GM10248 (cell line): Measurements from ENCODE around the gene CLEC11A.

Experiments
- CTCF ChIA-PET: fragments of 300-600 bp; sonication (Branson Sonifier 250); formaldehyde crosslinking; extraction: SDS; loops from one replicate; lab custom pipeline; 2021; ENCODE audit warnings: antibody characterized with exemption; lab: Yijun Ruan, JAX
- POLR2A ChIA-PET: fragments of 350-650 bp; sonication (Branson Sonifier 250); formaldehyde crosslinking; extraction: SDS; loops from one replicate; lab custom pipeline; 2020; ENCODE audit warnings: antibody characterized with exemption; lab: Yijun Ruan, JAX
- DNase-seq: peaks from one replicate; pipeline ENCODE4 v3.0.0; 2012; ENCODE audit errors: extremely low spot score
- CTCF ChIP-seq: IDR thresholded peaks from 2 replicates; pipeline ENCODE4 v1.5.1; 2012; ENCODE audit warnings: mild to moderate bottlenecking, low read depth; ENCODE audit errors: extremely low read depth, missing control alignments, control extremely low read depth

CLEC11A gene

GRCh38 chr19:50711805-50712204 is 11.4 kb upstream of the CLEC11A start:
- TF ChIP-seq CTCF, result no peak
- CTCF ChIA-PET, result interaction anchor here (2.9 kb wide), 1 partner anchor 13 kb away, joined by 7 read pairs; no protein-coding TSS in a partner anchor
- POLR2A ChIA-PET, result no interaction called here
- no peak for DNase-seq

DNA sequence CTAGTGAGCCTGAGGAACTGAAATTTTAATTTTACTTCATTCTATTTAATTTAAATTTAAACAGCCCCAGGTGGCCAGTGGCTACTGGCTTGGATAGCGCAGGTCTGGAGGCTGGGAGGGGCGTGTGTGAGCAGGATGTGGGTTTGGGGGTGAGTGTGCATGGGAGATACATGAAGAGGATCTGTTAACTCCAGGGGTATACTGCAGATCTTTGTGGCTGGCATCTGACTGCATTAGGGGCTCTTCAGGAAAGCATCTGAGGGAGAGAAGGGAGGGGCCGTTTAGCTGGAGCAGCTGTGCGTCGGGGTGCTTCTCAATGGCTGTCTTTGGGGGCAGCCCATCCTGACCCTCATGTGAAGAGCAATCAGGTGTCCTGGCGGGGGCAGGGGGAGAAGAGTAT is 10.3 kb upstream of the CLEC11A start:
- DNase-seq, result no peak
- CTCF ChIA-PET, result interaction anchor here (1.7 kb wide), 1 partner anchor 383 kb away, joined by 3 read pairs; no protein-coding TSS in a partner anchor
- TF ChIP-seq CTCF, result no peak
- POLR2A ChIA-PET, result no interaction called here

DNA sequence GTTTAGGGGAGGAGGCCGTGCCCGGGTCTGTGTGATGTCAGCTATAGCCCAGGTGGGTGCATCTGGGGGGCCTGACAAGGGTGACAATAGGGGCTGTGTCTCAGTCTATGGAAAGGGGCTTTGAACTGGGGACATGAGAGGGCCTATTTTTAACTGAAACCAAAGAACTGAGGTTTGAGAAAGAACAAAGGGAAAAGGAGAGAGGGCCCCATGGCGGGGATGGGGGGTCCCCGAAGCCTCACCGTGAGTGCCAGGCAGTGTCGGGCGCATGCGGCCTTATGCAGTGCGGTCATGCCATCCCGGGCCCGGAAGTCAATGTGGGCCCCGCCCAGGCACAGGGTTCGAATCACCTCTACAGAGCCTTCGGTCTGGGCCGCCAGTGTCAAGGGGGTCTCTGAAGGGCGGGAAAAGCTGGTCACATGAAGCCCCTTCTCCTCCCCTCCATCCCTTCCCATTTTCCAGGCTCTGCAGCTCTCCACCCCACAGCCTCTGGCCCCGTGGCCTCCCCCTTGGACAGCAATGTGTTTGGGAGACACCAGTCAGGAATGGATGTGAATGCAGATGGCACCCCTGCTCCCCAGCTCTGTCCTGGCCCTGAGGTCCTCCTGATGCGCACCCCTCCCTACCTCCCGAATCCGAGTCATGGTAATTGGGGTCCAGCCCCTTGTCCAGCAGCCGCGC is 9.5 kb upstream of the CLEC11A start:
- TF ChIP-seq CTCF, result no peak
- ChIA-PET CTCF (interaction anchor here (0.9 to 1.7 kb wide), 3 partner anchors 8 to 382 kb away, joined by 3 read pairs; no protein-coding TSS in a partner anchor), POLR2A (no interaction called here)
- DNase-seq, result no peak

- ChIA-PET CTCF (interaction anchor here (1.4 kb wide), 1 partner anchor 17 kb away, joined by 3 read pairs; no protein-coding TSS in a partner anchor), POLR2A (no interaction called here)
- no peak for TF ChIP-seq CTCF
- no peak for DNase-seq
Observed at GRCh38 chr19:50716178-50717025, 6.8 kb upstream of the CLEC11A start.

DNA sequence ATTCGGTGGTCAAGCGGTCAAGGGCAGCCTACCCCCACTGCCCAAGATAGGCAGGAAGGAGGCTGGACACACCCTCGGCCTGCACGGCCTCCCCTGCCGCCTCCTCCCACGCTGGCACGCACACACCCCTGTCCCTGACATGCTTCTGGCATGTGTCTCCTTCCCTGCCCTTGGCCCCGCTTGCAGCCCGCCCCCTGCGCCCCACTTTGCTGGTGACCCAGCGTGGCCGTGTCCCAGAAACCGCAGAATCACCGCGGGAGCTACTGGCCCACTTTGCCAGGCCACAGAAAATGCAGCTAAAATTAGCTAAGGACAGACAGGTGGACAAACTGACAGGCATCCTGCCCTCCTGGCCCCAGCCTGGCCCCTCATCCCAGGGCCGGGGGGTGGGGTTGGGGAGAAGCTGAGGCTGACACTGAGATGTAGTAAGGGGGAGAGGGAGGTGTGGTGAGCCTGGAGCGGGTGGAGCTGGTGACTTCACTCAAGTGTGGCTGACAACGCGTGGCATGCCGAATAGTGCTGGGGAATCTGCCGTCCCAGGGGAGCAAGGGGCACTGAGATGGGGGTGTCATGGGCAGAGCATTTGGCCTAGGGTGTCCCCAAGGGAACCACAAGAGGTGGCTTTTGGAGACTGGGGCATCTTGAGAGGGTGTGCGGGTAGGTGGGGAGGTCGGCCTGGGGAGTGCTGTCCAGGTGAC is 6.0 kb upstream of the CLEC11A start:
- CTCF ChIA-PET, result interaction anchor here (1.4 kb wide), 1 partner anchor 18 kb away, joined by 3 read pairs; no protein-coding TSS in a partner anchor
- POLR2A ChIA-PET, result no interaction called here
- DNase-seq, result no peak
- TF ChIP-seq CTCF, result no peak

- ChIA-PET CTCF (interaction anchor here (1.4 kb wide), 1 partner anchor 19 kb away, joined by 3 read pairs; no protein-coding TSS in a partner anchor), POLR2A (no interaction called here)
- TF ChIP-seq CTCF, result no peak
- no peak for DNase-seq
Observed at GRCh38 chr19:50717891-50718254, 5.3 kb upstream of the CLEC11A start.
